Nucleus accumbens (tissue), 56 donors: ENCODE measurements around the gene SLMAP.

Experiments used
- DNase-seq, 56 donors: peaks; one replicate each; lab custom pipeline; 2025; lab: John Stamatoyannopoulos, UW

SLMAP gene

GRCh38 chr3:57933602-57934001 lies 177.5 kb downstream of the SLMAP start:
- no peak for DNase-seq

DNA sequence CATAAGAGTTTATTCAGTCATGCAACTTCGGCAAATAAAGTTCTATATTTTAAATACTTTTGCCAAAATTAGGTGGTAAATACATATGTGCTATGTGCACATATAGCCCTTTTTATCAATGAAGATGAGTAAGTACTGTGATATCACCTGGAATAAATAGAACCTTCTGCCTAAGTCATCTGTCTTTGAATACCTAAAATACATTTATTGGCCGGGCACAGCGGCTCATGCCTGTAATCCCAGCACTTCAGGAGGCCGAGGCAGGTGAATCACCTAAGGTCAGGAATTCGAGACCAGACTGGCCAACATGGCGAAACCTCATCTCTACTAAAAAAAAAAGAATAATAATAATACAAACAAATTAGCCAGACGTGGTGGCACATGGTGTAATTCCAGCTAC lies 178.3 kb downstream of the SLMAP start:
- no peak for DNase-seq

- DNase-seq = no peak
Measured at GRCh38 chr3:57935539-57935938, 179.4 kb downstream of the SLMAP start.

DNA sequence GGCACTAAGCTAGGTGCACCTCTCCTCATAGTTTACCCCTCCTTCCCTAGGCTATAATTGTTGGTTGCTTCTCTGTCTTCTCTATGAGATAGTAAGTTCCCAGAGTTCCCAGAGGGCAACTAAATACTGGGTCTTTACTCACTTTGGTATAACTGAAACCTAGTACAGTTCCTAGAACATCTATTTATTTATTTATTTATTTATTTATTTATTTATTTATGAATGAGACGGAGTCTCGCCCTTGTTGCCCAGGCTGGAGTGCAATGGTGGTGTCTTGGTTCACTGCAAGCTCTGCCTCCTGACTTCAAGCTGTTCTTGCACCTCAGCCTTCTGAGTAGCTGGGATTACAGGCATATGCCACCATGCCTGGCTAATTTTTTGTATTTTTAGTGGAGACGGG lies 181.0 kb downstream of the SLMAP start:
- no peak for DNase-seq

DNA sequence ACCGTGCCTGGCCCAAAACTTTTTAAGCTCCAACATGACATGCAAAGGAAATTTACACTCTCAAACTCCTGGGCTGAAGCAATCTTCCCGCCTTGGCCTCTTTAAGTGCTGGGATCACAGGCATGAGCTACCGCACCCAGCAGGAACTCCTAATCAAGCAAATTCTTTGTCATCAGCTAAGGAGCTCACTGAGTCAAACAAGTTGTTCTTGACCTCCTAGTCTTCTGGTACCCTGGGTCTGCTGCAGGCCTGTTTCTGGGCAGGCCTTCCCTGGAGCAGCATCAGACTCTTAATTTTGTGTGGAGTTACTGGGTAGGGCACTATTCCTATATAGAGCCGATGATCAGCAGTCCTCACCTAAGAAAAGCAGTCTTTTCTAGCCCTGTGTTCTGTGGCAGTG lies 183.7 kb downstream of the SLMAP start:
- DNase-seq = no peak

- DNase-seq = no peak
Measured at GRCh38 chr3:57942388-57942787, 186.3 kb downstream of the SLMAP start.

DNA sequence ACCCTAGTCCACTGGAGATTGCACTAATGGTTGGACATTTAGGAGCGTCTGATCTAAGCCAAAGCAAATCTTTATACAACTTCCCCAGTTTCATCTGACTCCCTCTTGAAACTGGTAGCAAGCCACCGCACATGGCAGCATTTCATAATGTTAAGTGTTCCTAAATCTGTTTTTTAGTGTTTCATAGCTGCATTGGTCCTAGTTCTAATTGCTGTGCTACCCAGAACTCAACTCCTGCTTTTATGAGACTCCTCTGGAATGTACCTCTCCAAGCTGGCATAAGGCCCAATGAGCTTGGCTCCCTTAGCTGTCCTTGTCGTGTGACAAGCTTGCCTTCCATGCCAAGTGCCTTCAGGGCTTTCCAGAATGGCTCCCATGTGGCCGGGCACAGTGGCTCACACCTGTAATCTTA lies 186.8 kb downstream of the SLMAP start:
- DNase-seq = peak in 1 of 56 donors; percentile 6

DNA sequence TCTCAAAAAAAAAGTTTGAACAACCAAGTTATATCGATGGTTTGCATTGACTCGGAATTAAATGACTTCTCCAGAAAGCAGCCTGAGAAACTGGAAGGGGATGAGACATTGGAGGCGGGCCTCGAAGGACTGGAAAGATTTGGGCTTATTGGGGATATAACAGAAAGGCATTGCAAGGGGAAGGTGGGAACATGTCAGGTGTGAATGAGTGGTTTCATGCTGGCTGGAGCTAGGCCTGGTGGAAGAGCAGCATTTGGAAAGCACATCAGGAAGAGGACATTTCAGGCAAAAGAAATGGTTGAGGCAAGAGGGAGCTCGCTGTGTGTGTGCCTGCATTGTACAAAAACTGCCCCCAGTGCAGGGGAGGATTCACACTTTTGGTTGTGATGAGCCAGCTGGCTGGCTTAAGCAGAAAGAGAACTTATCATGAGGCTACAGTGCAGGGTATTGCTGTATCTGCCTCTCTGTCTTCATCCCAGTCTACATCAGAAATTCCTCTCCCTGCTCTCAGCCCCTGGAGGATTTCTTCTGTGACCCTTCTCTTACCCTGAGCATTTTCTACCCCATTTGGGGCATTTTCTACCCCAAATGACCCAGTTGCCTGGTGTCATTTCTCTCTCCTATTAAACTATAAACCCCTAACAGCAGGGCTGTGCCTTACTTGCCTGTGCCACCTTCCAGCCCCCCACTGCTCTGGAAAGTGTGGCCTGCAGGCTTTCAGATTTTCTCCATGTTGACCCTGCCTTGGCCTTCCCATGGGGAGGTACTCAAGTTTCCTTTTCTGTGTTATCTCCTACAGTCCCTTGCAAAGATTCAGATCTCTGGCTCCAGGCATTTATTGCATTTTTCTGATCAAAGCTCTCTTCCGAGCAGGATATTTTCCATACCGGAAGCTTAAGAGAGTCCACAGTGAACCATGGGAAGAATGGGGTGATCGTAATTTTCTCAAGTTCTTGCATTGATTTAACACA lies 187.7 kb downstream of the SLMAP start:
- no peak for DNase-seq

- no peak for DNase-seq
Measured at GRCh38 chr3:57946970-57947381, 190.9 kb downstream of the SLMAP start.

GRCh38 chr3:57948080-57948671 lies 192.1 kb downstream of the SLMAP start:
- DNase-seq = peak in 20 of 56 donors; percentile 4 to 56 (median 29)

GRCh38 chr3:57948781-57949242 lies 192.7 kb downstream of the SLMAP start:
- peak in 23 of 56 donors; percentile 4 to 51 (median 25) for DNase-seq

GRCh38 chr3:57949344-57949743 lies 193.2 kb downstream of the SLMAP start:
- no peak for DNase-seq

- no peak for DNase-seq
Measured at GRCh38 chr3:57949785-57950615, 193.9 kb downstream of the SLMAP start.

GRCh38 chr3:57951066-57951882 lies 195.2 kb downstream of the SLMAP start:
- DNase-seq = peak in 32 of 56 donors; percentile 5 to 80 (median 28)

DNA sequence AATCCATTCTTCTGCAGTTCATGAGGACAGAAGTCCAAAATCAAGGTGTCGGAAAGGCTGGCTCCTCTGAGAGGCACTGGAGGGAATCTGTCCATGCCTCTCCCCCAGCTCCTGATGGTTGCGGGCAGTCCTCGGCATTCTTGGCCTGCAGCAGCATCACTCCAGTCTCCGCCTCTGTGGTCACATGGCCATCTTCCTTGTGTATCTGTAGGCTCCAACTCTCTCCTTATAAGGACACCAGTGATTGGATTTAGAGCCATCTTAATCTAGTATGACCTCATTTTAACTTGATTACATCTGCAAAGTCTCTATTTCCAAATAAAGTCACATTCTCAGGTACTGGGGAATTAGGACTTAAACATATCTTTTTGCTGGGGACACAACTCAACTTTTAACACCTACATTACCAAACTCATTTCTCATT lies 196.1 kb downstream of the SLMAP start:
- peak in 33 of 56 donors; percentile 1 to 62 (median 24) for DNase-seq

DNA sequence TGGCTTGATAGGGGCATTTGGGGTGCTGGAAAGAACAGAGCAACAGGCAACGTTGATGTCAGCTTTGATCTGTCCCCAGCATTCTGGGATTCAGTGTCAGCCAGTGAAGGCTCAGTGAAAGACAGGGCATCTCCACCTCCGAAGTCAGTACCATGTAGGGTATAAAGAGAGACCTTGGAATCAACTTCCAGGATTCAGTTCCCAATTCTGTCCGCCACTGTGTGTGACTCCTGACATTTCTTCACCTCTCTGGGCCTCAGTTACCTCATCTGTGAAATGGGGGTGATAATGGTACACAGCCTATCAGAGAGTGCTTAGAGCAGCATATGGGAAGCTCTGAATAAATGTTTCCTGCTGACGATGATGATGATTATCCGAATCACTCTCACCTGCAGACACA lies 196.5 kb downstream of the SLMAP start:
- no peak for DNase-seq

DNA sequence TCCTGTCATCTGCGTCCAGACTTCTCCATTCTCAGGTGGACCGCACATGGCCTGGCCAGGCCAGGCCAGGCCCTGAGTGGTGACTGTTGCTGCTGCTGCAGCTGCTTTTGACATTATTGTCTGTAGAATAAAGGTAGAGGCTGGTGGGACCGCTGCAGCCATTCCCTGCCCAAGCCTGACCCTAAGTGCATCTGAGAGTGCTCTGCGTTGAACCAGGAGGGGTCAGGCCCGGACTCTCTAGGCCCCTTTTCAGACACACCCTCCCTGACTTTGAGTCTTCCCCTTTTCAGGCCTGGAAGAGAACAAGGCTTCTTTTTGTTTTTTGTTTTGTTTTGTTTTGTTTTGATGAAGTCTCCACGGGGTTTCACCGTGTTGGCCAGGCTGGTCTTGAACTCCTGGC lies 197.5 kb downstream of the SLMAP start:
- no peak for DNase-seq

DNA sequence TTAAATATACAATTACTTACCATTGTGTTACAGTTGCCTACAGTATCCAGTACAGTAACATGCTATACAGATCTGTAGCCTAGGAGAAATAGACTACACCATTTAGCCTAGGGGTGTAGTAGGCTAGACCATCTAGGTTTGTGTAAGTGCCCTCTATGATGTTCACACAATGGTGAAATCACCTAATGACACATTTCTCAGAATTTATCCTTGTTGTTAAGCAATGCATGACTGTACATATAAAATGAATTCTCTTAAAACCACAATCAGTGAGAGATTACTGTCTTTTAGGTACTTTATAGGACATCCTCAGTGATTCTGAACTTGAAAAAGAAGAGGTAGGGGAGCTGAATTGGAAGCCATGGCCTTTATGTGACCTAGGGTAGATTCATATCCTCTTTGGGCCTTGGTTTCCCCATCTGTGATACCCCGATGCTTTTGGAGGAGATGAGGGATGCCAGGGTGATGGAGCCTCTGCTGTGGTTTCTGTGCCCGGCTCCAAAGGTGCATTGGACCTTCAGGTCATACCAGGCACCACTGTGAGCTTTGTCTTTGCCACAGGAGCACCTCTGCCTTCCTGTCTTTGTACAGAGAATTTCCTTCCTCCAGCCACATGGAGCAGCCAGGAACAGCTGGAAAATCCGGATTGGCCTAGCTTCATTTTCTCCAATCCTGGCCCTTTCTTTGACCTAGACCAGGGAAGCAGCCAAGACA lies 200.2 kb downstream of the SLMAP start:
- no peak for DNase-seq

DNA sequence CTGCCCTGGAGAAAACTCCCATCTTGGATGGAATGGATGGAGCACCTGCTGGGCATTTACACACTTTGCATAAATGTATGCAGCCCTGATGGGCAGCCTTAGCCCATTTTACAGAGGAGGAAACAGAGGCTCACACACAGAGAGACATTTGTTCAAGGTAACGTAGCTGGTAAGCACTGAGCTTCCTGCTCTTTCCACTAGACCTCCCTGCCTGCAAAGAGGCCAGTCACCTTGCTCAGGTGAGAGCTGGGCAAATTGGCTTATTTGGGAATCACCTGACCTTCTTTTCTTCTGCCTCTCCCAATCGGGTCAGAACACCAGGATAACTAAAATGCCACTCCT lies 200.7 kb downstream of the SLMAP start:
- DNase-seq = no peak
